Peyer's patch (tissue), 4 donors: ENCODE data around the gene GATA6. TPM values are rescaled to one million over a fixed set of nuclear protein-coding genes. Genes with fewer than 3 reads are reported as not detected.

ENCODE experiments used
- DNase-seq, 3 donors: peaks; one replicate each; pipeline ENCODE4 v3.0.0-alpha.2; 2017 to 2019
- H3K27ac ChIP-seq, 4 donors: fragments of 200-600 bp; sonication (generic); one replicate each; pipeline ENCODE4 v1.5.1; 2016 to 2019
- H3K27me3 ChIP-seq, 2 donors: fragments of 200-600 bp; sonication (generic); one replicate each; pipeline ENCODE4 v1.5.1; 2019
- H3K36me3 ChIP-seq, 3 donors: fragments of 200-600 bp; sonication (generic); one replicate each; pipeline ENCODE4 v1.5.1; 2016 to 2019
- H3K4me1 ChIP-seq, 4 donors: fragments of 200-600 bp; sonication (generic); one replicate each; pipeline ENCODE4 v1.5.1; 2016 to 2019
- H3K4me3 ChIP-seq, 4 donors: fragments of 200-600 bp; sonication (generic); 1 replicate in 3 of 4; 2 replicates in 1 of 4; pipeline ENCODE4 v1.5.1; 2016 to 2019; ENCODE audit warnings: mild to moderate bottlenecking in 1 of 4
- H3K9me3 ChIP-seq, 4 donors: fragments of 200-600 bp; sonication (generic); one replicate each; pipeline ENCODE4 v1.5.1; 2016 to 2019; ENCODE audit warnings: mild to moderate bottlenecking in 1 of 4
- POLR2A ChIP-seq, 2 donors: fragments of 450-650 bp; IDR thresholded peaks; one replicate each; pipeline ENCODE4 v1.5.1; 2017; ENCODE audit warnings: antibody characterized with exemption in 2 of 2, mild to moderate bottlenecking in 2 of 2, moderate library complexity in 2 of 2
- total RNA-seq, 4 donors: library from RNA; depleted of rRNA; stranded (reverse); fragments of >200 nt; gene quantifications; one replicate each; pipeline ENCODE4 v1.1.0, GENCODE V29; 2016
- TF ChIP-seq, protein P1 (sequence below), 6 experiments: fragments of 450-650 bp in 4 of 6; fragments of 200-600 bp in 2 of 6; sonication (generic) in 1 of 6; IDR thresholded peaks; one replicate each; pipeline ENCODE4 v1.5.1; 2017 to 2019; ENCODE audit warnings: antibody characterized with exemption in 6 of 6, mild to moderate bottlenecking in 3 of 6, moderate library complexity in 1 of 6

Gene GATA6
- total RNA-seq, 4 donors from 2014 or later: 24.8 to 127 (median 114) TPM

DNA sequence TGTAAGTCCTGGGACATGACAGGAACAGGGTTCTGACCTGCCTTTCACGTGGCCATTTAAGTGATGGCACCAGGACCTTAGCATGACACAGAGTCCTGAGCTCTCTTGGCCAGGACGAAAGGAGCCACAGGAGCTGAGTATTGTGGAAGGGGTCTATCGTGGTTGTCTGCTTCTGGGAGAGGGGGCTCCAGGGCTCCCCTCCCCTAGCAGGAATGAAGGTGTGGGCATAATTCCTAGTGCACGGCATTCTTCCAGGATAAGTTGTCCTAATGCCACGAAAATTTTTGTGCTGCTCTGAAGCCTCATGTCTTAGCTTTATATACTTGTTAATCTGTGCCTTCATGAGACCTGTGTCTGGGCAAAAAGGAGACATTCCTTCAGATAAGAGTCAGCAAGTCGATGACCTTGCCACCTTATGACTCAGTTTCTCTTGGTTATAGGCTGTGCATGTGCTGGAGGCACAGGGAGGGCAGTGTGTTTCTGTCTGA is 17.1 kb downstream of the GATA6 start:
- no peak for DNase-seq
- Histone ChIP-seq H3K27ac (peak overlapping the region in 3 of 4 donors; percentile 8 to 61 (median 39)), H3K4me1 (peaks cover 0 to 57% (median 2%) of the 10 kb centered on the region in 4 donors), H3K9me3 (no peaks in the 10 kb centered on the region), H3K27me3 (no peaks in the 10 kb centered on the region), H3K4me3 (no peak overlapping the region), H3K36me3 (peaks cover 0 to 17% (median 0%) of the 10 kb centered on the region in 3 donors)
- TF ChIP-seq, protein P1, sequence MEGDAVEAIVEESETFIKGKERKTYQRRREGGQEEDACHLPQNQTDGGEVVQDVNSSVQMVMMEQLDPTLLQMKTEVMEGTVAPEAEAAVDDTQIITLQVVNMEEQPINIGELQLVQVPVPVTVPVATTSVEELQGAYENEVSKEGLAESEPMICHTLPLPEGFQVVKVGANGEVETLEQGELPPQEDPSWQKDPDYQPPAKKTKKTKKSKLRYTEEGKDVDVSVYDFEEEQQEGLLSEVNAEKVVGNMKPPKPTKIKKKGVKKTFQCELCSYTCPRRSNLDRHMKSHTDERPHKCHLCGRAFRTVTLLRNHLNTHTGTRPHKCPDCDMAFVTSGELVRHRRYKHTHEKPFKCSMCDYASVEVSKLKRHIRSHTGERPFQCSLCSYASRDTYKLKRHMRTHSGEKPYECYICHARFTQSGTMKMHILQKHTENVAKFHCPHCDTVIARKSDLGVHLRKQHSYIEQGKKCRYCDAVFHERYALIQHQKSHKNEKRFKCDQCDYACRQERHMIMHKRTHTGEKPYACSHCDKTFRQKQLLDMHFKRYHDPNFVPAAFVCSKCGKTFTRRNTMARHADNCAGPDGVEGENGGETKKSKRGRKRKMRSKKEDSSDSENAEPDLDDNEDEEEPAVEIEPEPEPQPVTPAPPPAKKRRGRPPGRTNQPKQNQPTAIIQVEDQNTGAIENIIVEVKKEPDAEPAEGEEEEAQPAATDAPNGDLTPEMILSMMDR (IDR thresholded peaks at IDR 0.05): no peak
- no peak for TF ChIP-seq POLR2A (IDR thresholded peaks at IDR 0.05)

DNA sequence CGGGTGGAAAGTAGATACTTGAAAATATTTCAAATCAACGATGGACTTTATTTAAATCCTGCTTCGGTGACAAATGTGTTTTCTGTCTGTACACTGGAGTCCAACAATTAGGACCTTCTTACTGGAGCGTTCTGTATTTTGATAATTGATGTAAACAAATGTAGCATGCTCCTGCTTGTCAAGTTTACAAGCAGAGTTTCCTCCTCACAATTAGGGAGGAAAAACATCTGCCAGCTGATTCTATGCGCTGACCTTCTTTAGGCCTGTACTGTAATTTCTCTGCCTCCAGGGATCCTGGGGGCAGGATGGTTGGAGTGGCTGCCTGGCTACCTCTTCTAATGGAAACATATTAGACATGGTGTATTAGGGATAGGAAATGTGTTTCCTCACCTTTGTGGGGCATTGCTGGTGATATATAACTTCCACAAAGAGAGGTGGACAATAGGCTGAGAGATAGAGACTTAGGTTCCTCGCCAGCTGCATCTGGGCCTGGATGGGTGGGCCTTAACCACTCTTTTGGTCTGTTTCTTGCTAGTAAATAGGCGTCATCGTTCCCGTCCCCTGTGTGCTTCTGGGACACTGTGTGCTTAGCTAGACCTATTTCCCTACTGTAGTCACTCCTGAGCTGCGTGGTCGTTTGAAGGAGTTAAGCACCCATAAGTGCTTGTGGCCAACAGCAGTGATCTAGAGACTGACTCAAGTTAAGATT is 19.3 kb downstream of the GATA6 start:
- peak overlapping the region in 2 of 4 donors; percentile 64 to 75 for H3K27ac ChIP-seq
- no peaks in the 10 kb centered on the region for H3K27me3 ChIP-seq
- no peaks in the 10 kb centered on the region for H3K9me3 ChIP-seq
- peaks cover 0 to 66% (median 2%) of the 10 kb centered on the region in 4 donors for H3K4me1 ChIP-seq
- H3K36me3 ChIP-seq: peaks cover 0 to 5% (median 0%) of the 10 kb centered on the region in 3 donors
- peak in 1 of 3 donors; percentile 46 for DNase-seq
- no peak overlapping the region for H3K4me3 ChIP-seq
- TF ChIP-seq, protein P1 (IDR thresholded peaks at IDR 0.05): no peak
- no peak for TF ChIP-seq POLR2A (IDR thresholded peaks at IDR 0.05)

DNA sequence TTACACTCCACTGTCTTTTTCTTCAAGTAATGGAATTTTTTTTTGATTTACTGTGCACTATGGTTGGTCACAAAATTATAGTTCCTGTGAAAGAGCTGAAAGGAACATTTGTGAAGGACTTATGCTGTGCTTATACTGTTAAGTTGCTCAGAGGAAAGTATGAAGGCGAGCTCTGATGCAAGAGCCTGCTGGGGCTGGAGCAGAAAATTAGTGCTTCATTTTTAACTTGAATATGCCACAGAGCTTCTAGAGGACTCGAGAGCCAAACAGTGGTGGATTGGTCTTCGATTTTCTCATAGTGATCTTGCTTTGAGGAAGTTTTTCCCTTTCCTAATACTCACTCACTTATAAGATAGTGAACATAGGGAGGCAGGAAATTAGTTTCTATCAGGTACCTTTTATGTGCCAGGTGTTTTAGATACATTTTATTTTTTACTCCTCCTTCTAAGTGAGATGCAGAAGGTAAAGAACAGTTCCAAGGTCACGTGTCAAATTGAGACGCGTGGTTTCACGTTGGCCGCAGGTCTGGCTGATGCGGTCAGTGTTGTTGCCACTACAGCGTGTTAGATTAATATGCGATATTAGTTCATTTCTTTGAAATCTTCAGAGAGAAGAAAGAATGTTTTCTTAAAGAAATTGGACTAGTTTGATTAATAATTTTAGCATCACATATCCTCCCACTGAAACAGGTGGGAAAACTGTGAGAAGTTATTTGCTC is 20.2 kb downstream of the GATA6 start:
- Histone ChIP-seq H3K27ac (peak overlapping the region in 3 of 4 donors; percentile 28 to 75 (median 64)), H3K4me3 (no peak overlapping the region), H3K9me3 (no peaks in the 10 kb centered on the region), H3K27me3 (no peaks in the 10 kb centered on the region), H3K36me3 (peaks cover 0 to 5% (median 0%) of the 10 kb centered on the region in 3 donors), H3K4me1 (peaks cover 0 to 69% (median 2%) of the 10 kb centered on the region in 4 donors)
- no peak for TF ChIP-seq POLR2A (IDR thresholded peaks at IDR 0.05)
- TF ChIP-seq, protein P1 (IDR thresholded peaks at IDR 0.05): no peak
- DNase-seq: peak in 1 of 3 donors; percentile 44

DNA sequence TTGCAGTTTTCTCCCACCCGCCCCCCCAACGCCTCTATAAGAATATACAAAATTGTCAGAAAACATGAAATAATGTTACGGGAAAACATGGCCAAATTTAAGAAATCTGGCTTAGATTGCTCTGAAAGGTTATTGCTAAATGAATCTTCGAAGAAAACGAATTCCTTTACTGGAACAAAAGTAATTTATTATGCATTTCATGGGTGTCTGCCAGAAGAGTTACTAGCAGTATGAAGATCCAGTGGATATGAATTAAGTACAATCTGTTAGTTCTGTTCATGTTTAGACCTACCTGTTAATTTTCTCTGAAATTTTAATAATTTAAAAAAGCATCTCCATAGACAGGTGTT is 21.9 kb downstream of the GATA6 start:
- H3K27me3 ChIP-seq: no peaks in the 10 kb centered on the region
- H3K9me3 ChIP-seq: no peaks in the 10 kb centered on the region
- peaks cover 0 to 64% (median 4%) of the 10 kb centered on the region in 4 donors for H3K4me1 ChIP-seq
- no peak for DNase-seq
- H3K4me3 ChIP-seq: no peak overlapping the region
- TF ChIP-seq POLR2A (IDR thresholded peaks at IDR 0.05): no peak
- TF ChIP-seq, protein P1 (IDR thresholded peaks at IDR 0.05): no peak
- peak overlapping the region in 2 of 4 donors; percentile 75 to 85 for H3K27ac ChIP-seq
- H3K36me3 ChIP-seq: no peaks in the 10 kb centered on the region

DNA sequence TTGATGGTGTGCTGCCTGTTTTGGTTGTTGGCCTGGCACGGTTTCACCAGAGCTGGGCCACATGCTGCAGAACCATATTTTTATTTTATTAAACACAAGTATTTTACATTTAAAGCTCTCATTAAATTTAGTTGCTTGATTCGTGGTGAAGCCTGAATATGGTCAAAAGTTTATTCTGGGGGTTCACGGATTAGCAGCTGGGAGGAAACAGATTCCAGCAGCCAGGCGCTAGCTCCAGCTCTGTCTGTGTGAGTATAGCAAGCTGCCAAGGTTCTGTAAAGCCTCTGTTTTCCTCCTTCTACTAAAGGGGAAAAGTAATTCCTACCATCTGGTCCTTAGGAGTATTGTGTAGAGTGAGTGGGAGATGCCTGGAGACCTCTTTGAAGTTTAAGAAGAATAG is 22.5 kb downstream of the GATA6 start:
- Histone ChIP-seq H3K4me1 (peaks cover 0 to 59% (median 4%) of the 10 kb centered on the region in 4 donors), H3K27ac (peak overlapping the region in 2 of 4 donors; percentile 75 to 85), H3K27me3 (no peaks in the 10 kb centered on the region), H3K9me3 (no peaks in the 10 kb centered on the region), H3K4me3 (no peak overlapping the region), H3K36me3 (no peaks in the 10 kb centered on the region)
- TF ChIP-seq, protein P1 (IDR thresholded peaks at IDR 0.05): no peak
- no peak for TF ChIP-seq POLR2A (IDR thresholded peaks at IDR 0.05)
- DNase-seq: no peak
